ENCODE measurements around the gene OR56B1.
"Not testable (repeated sequence)": the region's sequence is repeated elsewhere in the genome, so short reads cannot be mapped to it uniquely, and the experiment has no call there.

The OR56B1 gene

GRCh38 chr11:5700421-5701054 lies 35.7 kb upstream of the OR56B1 start:
- no peak overlapping the region for H3K27ac ChIP-seq (ENCODE audit: low read depth, low read length, severe bottlenecking)
- WGBS, 2 experiments (ENCODE audit: insufficient coverage in 2 of 2): 67% methylated on average over 4 of the region's 10 CpGs; no CpG with 5 or more reads in 1 of the 2 experiments
- H3K9me3 ChIP-seq (ENCODE audit: control insufficient read depth, low read length): no peaks in the 10 kb centered on the region
- peaks cover 3% of the 10 kb centered on the region for H3K4me1 ChIP-seq (ENCODE audit: control insufficient read depth, insufficient read depth, low read length, poor library complexity, severe bottlenecking)
- no peak overlapping the region for H3K4me3 ChIP-seq (ENCODE audit: extremely low read depth, insufficient read depth, low read length, poor library complexity, severe bottlenecking)
- H3K36me3 ChIP-seq (ENCODE audit: control insufficient read depth, insufficient read depth, low read length): no peaks in the 10 kb centered on the region

DNA sequence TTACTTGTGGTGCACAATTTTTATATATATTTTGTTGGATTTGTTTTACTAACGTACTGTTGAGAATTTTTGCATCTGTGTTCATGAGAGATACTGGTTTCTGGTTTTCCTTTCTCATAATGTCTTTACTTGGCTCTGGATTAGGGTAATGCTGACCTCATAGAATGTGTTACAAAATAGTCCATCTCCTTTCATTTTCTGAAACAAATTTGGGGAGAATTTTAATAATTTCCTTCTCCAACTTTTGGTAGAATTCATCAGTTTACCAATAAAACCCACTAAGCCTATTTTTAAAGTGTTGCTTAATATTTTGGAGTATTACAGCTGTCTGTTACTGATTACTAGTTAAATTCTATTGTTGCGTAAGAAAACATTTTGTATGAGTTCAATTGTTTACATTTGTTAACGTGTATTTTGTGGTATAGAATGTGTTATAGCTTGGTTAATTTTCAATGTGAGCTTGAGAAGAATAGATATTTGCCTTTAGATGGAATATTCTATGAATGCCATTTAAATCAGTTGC lies 35.1 kb upstream of the OR56B1 start:
- 62 to 69% methylated on average over 2 of the region's 3 CpGs for WGBS, 2 experiments (ENCODE audit: insufficient coverage in 2 of 2)
- Histone ChIP-seq H3K9me3 (ENCODE audit: control insufficient read depth, low read length) (no peaks in the 10 kb centered on the region), H3K4me3 (ENCODE audit: extremely low read depth, insufficient read depth, low read length, poor library complexity, severe bottlenecking) (no peak overlapping the region)

DNA sequence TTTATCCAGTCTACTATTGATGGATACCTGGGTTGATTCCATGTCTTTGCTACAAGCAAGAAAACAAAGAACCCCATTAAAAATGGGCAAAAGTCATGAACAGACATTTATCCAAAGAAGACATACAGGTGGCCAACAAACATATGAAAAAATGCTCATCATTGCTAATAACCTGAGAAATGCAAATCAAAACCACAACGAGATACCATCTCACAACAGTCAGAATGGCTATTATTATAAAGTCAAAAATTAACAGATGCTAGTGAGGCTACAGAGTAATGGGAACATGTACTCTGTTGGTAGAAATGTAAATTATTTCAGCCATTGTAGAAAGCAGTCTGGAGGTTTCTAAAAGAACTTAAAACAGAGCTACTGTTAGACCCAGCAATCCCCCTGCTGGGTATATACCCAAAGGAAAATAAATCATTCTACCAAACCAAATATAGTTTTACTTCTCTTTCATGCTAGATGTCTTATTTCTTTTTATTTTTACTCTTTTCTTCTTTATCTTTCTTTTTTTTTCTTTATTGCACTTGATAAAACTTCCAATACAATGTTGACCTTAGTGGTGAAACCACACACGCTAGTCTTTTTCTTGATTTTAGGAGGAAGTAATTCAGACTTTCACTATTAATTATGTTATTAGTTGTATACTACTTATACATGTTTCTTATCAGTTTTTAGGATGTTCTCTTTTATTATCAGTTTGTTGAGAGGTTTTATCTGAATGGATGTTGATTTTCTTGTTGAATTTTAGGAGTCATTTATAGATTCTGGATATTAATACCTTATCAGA lies 32.3 kb upstream of the OR56B1 start:
- Histone ChIP-seq H3K4me3 (ENCODE audit: extremely low read depth, insufficient read depth, low read length, poor library complexity, severe bottlenecking) (no peak overlapping the region), H3K9me3 (ENCODE audit: control insufficient read depth, low read length) (no peaks in the 10 kb centered on the region), H3K4me1 (ENCODE audit: control insufficient read depth, insufficient read depth, low read length, poor library complexity, severe bottlenecking) (no peaks in the 10 kb centered on the region), H3K27ac (ENCODE audit: low read depth, low read length, severe bottlenecking) (no peak overlapping the region), H3K36me3 (ENCODE audit: control insufficient read depth, insufficient read depth, low read length) (no peaks in the 10 kb centered on the region)
- no CpG with 5 or more reads among the region's 2 CpGs for WGBS, 2 experiments (ENCODE audit: insufficient coverage in 2 of 2)

More for the DNA sequence above, 35.1 kb upstream of the OR56B1 start:
- Histone ChIP-seq H3K4me1 (ENCODE audit: control insufficient read depth, insufficient read depth, low read length, poor library complexity, severe bottlenecking) (peaks cover 3% of the 10 kb centered on the region), H3K36me3 (ENCODE audit: control insufficient read depth, insufficient read depth, low read length) (no peaks in the 10 kb centered on the region), H3K27ac (ENCODE audit: low read depth, low read length, severe bottlenecking) (no peak overlapping the region)

GRCh38 chr11:5705688-5706087 lies 30.6 kb upstream of the OR56B1 start:
- Histone ChIP-seq H3K36me3 (ENCODE audit: control insufficient read depth, insufficient read depth, low read length) (no peaks in the 10 kb centered on the region), H3K27ac (ENCODE audit: low read depth, low read length, severe bottlenecking) (no peak overlapping the region), H3K9me3 (ENCODE audit: control insufficient read depth, low read length) (no peaks in the 10 kb centered on the region), H3K4me3 (ENCODE audit: extremely low read depth, insufficient read depth, low read length, poor library complexity, severe bottlenecking) (no peak overlapping the region), H3K4me1 (ENCODE audit: control insufficient read depth, insufficient read depth, low read length, poor library complexity, severe bottlenecking) (no peaks in the 10 kb centered on the region)
- 100% methylated on average over 1 of the region's 4 CpGs; no CpG with 5 or more reads in 1 of the 2 experiments for WGBS, 2 experiments (ENCODE audit: insufficient coverage in 2 of 2)

DNA sequence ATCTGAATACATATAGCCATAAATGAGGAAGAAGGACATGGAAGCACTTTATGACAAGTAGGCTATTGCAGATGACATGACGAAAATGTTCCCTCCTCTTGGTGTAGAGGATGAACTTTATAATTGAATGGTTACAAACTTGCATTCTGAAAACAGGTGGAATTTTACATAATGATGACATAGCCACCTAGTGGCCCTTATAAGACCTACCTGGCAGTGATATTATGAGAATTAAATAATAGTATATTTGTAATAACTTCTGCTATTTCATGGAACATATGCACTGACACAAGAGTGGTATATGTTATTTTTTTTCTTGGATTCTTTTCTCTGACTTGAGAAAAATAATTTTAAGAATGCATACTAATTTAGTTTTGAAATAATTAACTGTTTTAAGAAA lies 23.7 kb upstream of the OR56B1 start:
- Histone ChIP-seq H3K4me3 (ENCODE audit: extremely low read depth, insufficient read depth, low read length, poor library complexity, severe bottlenecking) (no peak overlapping the region), H3K9me3 (ENCODE audit: control insufficient read depth, low read length) (no peaks in the 10 kb centered on the region), H3K27ac (ENCODE audit: low read depth, low read length, severe bottlenecking) (no peak overlapping the region), H3K36me3 (ENCODE audit: control insufficient read depth, insufficient read depth, low read length) (no peaks in the 10 kb centered on the region), H3K4me1 (ENCODE audit: control insufficient read depth, insufficient read depth, low read length, poor library complexity, severe bottlenecking) (no peaks in the 10 kb centered on the region)
- 100% methylated on average over 1 of the region's 1 CpG; no CpG with 5 or more reads in 1 of the 2 experiments for WGBS, 2 experiments (ENCODE audit: insufficient coverage in 2 of 2)

DNA sequence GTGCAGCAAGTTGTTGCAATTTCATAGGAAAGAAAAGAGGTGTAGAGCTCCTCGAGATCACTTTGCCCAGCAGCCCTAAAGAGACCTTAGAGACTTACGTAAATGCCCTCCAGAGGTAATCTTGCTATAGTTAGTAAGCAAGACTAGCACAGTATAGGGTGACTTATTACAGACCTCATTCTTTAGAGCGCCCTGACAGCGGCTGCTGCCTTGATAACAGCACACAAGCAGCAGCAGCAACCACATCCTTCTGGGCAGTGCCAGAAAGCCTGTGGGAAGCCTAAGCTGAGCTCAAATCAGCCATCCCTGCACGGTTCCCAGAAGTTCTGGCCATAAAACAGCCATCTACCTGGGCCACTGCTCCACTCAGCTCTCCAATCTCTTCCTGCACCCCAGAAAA lies 22.6 kb upstream of the OR56B1 start:
- no peak overlapping the region for H3K4me3 ChIP-seq (ENCODE audit: extremely low read depth, insufficient read depth, low read length, poor library complexity, severe bottlenecking)
- H3K4me1 ChIP-seq (ENCODE audit: control insufficient read depth, insufficient read depth, low read length, poor library complexity, severe bottlenecking): no peaks in the 10 kb centered on the region
- 83 to 89% methylated on average over 1 to 3 of the region's 5 CpGs for WGBS, 2 experiments (ENCODE audit: insufficient coverage in 2 of 2)
- H3K9me3 ChIP-seq (ENCODE audit: control insufficient read depth, low read length): no peaks in the 10 kb centered on the region
- H3K27ac ChIP-seq (ENCODE audit: low read depth, low read length, severe bottlenecking): no peak overlapping the region
- no peaks in the 10 kb centered on the region for H3K36me3 ChIP-seq (ENCODE audit: control insufficient read depth, insufficient read depth, low read length)

GRCh38 chr11:5716518-5716917 lies 19.7 kb upstream of the OR56B1 start:
- 100% methylated on average over 1 of the region's 1 CpG; no CpG with 5 or more reads in 1 of the 2 experiments for WGBS, 2 experiments (ENCODE audit: insufficient coverage in 2 of 2)
- H3K27ac ChIP-seq (ENCODE audit: low read depth, low read length, severe bottlenecking); H3K9me3 ChIP-seq (ENCODE audit: control insufficient read depth, low read length); H3K4me3 ChIP-seq (ENCODE audit: extremely low read depth, insufficient read depth, low read length, poor library complexity, severe bottlenecking); H3K4me1 ChIP-seq (ENCODE audit: control insufficient read depth, insufficient read depth, low read length, poor library complexity, severe bottlenecking); H3K36me3 ChIP-seq (ENCODE audit: control insufficient read depth, insufficient read depth, low read length): not testable (repeated sequence)

GRCh38 chr11:5719703-5720495 lies 16.3 kb upstream of the OR56B1 start:
- Histone ChIP-seq H3K36me3 (ENCODE audit: control insufficient read depth, insufficient read depth, low read length) (no peaks in the 10 kb centered on the region), H3K27ac (ENCODE audit: low read depth, low read length, severe bottlenecking) (no peak overlapping the region), H3K4me1 (ENCODE audit: control insufficient read depth, insufficient read depth, low read length, poor library complexity, severe bottlenecking) (no peaks in the 10 kb centered on the region), H3K9me3 (ENCODE audit: control insufficient read depth, low read length) (no peaks in the 10 kb centered on the region), H3K4me3 (ENCODE audit: extremely low read depth, insufficient read depth, low read length, poor library complexity, severe bottlenecking) (no peak overlapping the region)
- no CpG with 5 or more reads among the region's 3 CpGs for WGBS, 2 experiments (ENCODE audit: insufficient coverage in 2 of 2)

GRCh38 chr11:5722622-5723021 lies 13.6 kb upstream of the OR56B1 start:
- 100% methylated on average over 1 of the region's 2 CpGs for WGBS, 2 experiments (ENCODE audit: insufficient coverage in 2 of 2)
- no peak overlapping the region for H3K27ac ChIP-seq (ENCODE audit: low read depth, low read length, severe bottlenecking)
- no peaks in the 10 kb centered on the region for H3K9me3 ChIP-seq (ENCODE audit: control insufficient read depth, low read length)
- H3K4me3 ChIP-seq (ENCODE audit: extremely low read depth, insufficient read depth, low read length, poor library complexity, severe bottlenecking): no peak overlapping the region
- no peaks in the 10 kb centered on the region for H3K4me1 ChIP-seq (ENCODE audit: control insufficient read depth, insufficient read depth, low read length, poor library complexity, severe bottlenecking)
- no peaks in the 10 kb centered on the region for H3K36me3 ChIP-seq (ENCODE audit: control insufficient read depth, insufficient read depth, low read length)

GRCh38 chr11:5726351-5726750 lies 9.9 kb upstream of the OR56B1 start:
- WGBS, 2 experiments (ENCODE audit: insufficient coverage in 2 of 2): 88 to 93% methylated on average over 1 of the region's 1 CpG
- Histone ChIP-seq H3K36me3 (ENCODE audit: control insufficient read depth, insufficient read depth, low read length) (no peaks in the 10 kb centered on the region), H3K4me1 (ENCODE audit: control insufficient read depth, insufficient read depth, low read length, poor library complexity, severe bottlenecking) (no peaks in the 10 kb centered on the region), H3K4me3 (ENCODE audit: extremely low read depth, insufficient read depth, low read length, poor library complexity, severe bottlenecking) (no peak overlapping the region), H3K27ac (ENCODE audit: low read depth, low read length, severe bottlenecking) (no peak overlapping the region), H3K9me3 (ENCODE audit: control insufficient read depth, low read length) (no peaks in the 10 kb centered on the region)

Measured in mesodermal cell (in vitro differentiated cells).